Measurements from ENCODE around the gene ZNF202. TPM values are rescaled to one million over a fixed set of nuclear protein-coding genes. Genes with fewer than 3 reads are reported as not detected.

Gene ZNF202
- total RNA-seq, 1 donor from 2014 or later, result 9.1 TPM

DNA sequence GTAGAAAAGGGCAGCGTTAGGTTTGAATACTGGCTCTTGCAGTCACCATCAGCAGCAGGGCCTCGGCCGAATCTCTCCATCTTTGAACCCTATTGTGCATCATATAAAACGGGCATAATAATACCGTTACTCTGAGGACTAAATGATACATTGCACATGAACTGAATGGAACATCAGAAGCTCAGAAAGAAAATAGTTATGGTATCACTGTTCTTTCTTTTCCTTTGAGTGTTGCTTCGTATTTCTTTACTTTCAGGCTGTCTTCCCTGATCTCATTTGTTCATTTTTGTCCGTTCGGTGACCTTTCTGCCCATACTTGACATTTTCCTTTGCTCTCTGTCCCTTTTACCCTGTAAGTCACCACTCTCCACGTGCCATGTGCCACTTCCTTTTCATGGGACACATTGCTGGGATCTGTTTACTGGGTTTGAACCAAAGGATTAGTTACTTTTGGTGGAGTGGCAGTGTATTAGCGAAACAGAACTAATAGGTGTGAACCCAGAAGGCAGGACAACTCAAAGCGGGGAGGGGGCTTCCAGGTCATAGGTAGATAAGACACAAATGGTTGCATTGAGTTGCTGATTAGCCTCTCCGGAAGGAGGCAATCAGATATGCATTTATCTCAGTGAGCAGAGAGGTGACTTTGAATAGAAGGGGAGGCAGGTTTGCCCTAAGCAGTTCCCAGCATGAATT is 717 bp upstream of the ZNF202 start:
- Histone ChIP-seq H3K4me1 (peaks cover 23% of the 10 kb centered on the region), H3K9me3 (no peaks in the 10 kb centered on the region), H3K36me3 (no peaks in the 10 kb centered on the region), H3K27me3 (no peaks in the 10 kb centered on the region), H3K27ac (peak overlapping the region; percentile 75), H3K4me3 (peak overlapping the region; percentile 63 to 80)
- DNase-seq (ENCODE audit: extremely low spot score in 2 of 2), result no peak
- intact Hi-C loops (cut with DNase I), result no loop called here
- no peak for TF ChIP-seq POLR2AphosphoS5 (IDR thresholded peaks at IDR 0.05; ENCODE audit: insufficient read depth in 1 of 2, low read depth in 1 of 2)
- TF ChIP-seq POLR2A (IDR thresholded peaks at IDR 0.05), result no peak
- TF ChIP-seq, protein P1, sequence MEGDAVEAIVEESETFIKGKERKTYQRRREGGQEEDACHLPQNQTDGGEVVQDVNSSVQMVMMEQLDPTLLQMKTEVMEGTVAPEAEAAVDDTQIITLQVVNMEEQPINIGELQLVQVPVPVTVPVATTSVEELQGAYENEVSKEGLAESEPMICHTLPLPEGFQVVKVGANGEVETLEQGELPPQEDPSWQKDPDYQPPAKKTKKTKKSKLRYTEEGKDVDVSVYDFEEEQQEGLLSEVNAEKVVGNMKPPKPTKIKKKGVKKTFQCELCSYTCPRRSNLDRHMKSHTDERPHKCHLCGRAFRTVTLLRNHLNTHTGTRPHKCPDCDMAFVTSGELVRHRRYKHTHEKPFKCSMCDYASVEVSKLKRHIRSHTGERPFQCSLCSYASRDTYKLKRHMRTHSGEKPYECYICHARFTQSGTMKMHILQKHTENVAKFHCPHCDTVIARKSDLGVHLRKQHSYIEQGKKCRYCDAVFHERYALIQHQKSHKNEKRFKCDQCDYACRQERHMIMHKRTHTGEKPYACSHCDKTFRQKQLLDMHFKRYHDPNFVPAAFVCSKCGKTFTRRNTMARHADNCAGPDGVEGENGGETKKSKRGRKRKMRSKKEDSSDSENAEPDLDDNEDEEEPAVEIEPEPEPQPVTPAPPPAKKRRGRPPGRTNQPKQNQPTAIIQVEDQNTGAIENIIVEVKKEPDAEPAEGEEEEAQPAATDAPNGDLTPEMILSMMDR (IDR thresholded peaks at IDR 0.05), result no peak

DNA sequence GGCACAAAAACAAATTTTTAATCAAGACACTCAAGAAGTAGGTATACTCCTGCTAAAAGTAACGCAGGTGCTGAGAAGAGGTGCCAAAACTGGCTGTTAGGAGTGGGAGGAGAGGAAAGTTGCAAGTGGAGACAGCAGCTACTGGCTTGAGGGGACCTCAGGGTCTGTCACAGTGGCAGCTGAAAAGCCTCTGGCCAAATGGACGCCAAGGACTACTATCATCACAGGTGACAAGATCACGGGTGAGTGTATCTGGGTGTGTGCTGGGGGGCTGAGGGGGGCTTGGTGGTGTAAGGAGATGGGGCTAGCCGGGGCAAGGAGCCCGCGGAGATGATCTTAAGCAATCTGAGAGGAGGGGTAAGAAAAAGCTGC is 687 bp downstream of the ZNF202 start:
- peaks cover 23% of the 10 kb centered on the region for H3K4me1 ChIP-seq
- DNase-seq (ENCODE audit: extremely low spot score in 2 of 2), result no peak
- TF ChIP-seq POLR2A (IDR thresholded peaks at IDR 0.05) (no peak), POLR2AphosphoS5 (IDR thresholded peaks at IDR 0.05; ENCODE audit: insufficient read depth in 1 of 2, low read depth in 1 of 2) (no peak)
- TF ChIP-seq, protein P1 (IDR thresholded peaks at IDR 0.05), result no peak
- intact Hi-C loops (cut with DNase I), result no loop called here
- no peaks in the 10 kb centered on the region for H3K36me3 ChIP-seq
- peak overlapping the region; percentile 63 to 80 for H3K4me3 ChIP-seq
- peak overlapping the region; percentile 75 for H3K27ac ChIP-seq
- no peaks in the 10 kb centered on the region for H3K27me3 ChIP-seq
- no peaks in the 10 kb centered on the region for H3K9me3 ChIP-seq

DNA sequence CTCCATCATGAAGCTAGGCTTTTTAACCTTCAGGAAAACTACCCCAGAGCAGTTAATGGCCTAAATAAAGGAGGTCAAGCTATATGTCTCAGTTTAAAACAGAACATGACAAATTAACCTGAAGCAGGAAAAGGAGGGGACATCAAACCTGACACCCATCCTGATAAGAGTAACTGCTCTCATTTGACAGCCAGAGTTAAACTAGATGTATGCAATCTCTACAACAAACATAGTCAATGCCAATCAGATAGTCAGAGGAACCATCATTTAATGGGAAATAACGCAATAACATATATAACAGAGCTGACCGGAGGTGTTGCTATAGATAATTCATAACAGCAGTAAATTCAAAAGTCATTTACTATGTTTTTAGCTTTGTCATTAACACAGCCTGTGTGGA is 3.1 kb downstream of the ZNF202 start:
- peaks cover 0 to 5% of the 10 kb centered on the region in 2 donors for H3K36me3 ChIP-seq
- DNase-seq (ENCODE audit: extremely low spot score in 2 of 2), result no peak
- H3K4me3 ChIP-seq, result no peak overlapping the region

DNA sequence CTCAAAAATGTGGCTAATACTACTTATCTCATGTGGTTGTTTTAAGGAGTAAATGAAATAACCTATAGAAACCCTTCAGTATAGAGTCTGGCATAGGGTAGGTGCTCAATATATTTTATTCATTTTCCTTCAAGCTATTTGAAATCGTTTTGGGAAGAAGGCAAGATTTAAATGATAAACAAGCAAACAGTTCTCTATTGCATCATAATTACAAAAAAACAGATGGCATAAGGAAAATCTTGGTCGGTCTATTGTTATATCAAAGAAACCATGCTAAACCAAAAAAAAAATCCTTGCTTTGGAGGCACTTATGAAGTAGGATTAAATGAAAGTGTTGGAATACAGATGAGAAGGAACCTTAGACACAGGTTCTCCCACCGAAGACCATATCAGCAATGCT is 4.7 kb downstream of the ZNF202 start:
- Histone ChIP-seq H3K9me3 (no peaks in the 10 kb centered on the region), H3K4me3 (no peak overlapping the region), H3K27me3 (no peaks in the 10 kb centered on the region), H3K4me1 (peaks cover 14% of the 10 kb centered on the region), H3K27ac (no peak overlapping the region), H3K36me3 (peaks cover 0 to 5% of the 10 kb centered on the region in 2 donors)
- DNase-seq (ENCODE audit: extremely low spot score in 2 of 2), result no peak
- intact Hi-C loops (cut with DNase I), result no loop called here
- no peak for TF ChIP-seq POLR2A (IDR thresholded peaks at IDR 0.05)
- TF ChIP-seq, protein P1 (IDR thresholded peaks at IDR 0.05), result no peak
- TF ChIP-seq POLR2AphosphoS5 (IDR thresholded peaks at IDR 0.05; ENCODE audit: insufficient read depth in 1 of 2, low read depth in 1 of 2), result no peak

More for the DNA sequence above, 3.1 kb downstream of the ZNF202 start:
- Histone ChIP-seq H3K4me1 (peaks cover 23% of the 10 kb centered on the region), H3K27me3 (no peaks in the 10 kb centered on the region), H3K27ac (no peak overlapping the region), H3K9me3 (no peaks in the 10 kb centered on the region)
- TF ChIP-seq, protein P1 (IDR thresholded peaks at IDR 0.05), result no peak
- no peak for TF ChIP-seq POLR2AphosphoS5 (IDR thresholded peaks at IDR 0.05; ENCODE audit: insufficient read depth in 1 of 2, low read depth in 1 of 2)
- TF ChIP-seq POLR2A (IDR thresholded peaks at IDR 0.05), result no peak
- intact Hi-C loops (cut with DNase I), result no loop called here

DNA sequence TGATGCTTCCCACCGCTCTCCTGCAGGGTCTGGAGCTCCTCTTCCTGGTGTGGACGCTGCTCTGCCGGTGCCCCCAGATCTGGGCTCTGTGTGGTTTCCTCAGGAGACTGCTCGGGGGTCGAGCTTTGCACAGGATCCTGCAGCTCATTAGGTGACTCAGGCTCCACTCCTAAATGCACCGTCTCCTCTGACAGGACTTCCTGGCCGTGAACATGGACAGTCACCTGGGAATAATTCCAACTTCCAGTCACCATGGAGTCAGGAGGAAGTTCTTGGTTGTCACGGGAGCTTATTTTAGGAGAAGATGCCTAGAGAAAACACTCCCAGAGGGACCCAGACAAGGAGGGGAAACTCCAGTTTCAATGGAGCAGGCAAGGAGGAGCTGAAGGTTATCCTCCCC is 11.9 kb downstream of the ZNF202 start:
- H3K4me3 ChIP-seq, result no peak overlapping the region
- H3K36me3 ChIP-seq, result peaks cover 8 to 59% of the 10 kb centered on the region in 2 donors
- TF ChIP-seq POLR2AphosphoS5 (IDR thresholded peaks at IDR 0.05; ENCODE audit: insufficient read depth in 1 of 2, low read depth in 1 of 2) (no peak), POLR2A (IDR thresholded peaks at IDR 0.05) (no peak)
- TF ChIP-seq, protein P1 (IDR thresholded peaks at IDR 0.05), result no peak
- DNase-seq (ENCODE audit: extremely low spot score in 2 of 2), result no peak
- intact Hi-C loops (cut with DNase I), result no loop called here
- H3K9me3 ChIP-seq, result no peaks in the 10 kb centered on the region
- H3K27ac ChIP-seq, result no peak overlapping the region
- H3K4me1 ChIP-seq, result no peaks in the 10 kb centered on the region
- no peaks in the 10 kb centered on the region for H3K27me3 ChIP-seq

Data from vagina (tissue), 2 donors.